ENCODE results near the gene NXPE4. TPM values are rescaled to one million over a fixed set of nuclear protein-coding genes. Genes with fewer than 3 reads are reported as not detected.
"Not testable (repeated sequence)": the region's sequence is repeated elsewhere in the genome, so short reads cannot be mapped to it uniquely, and the experiment has no call there.

NXPE4 gene
- total RNA-seq, 3 donors from 2014 or later (not counting 1 experiment from before 2014, with no cell fraction given) = not detected

DNA sequence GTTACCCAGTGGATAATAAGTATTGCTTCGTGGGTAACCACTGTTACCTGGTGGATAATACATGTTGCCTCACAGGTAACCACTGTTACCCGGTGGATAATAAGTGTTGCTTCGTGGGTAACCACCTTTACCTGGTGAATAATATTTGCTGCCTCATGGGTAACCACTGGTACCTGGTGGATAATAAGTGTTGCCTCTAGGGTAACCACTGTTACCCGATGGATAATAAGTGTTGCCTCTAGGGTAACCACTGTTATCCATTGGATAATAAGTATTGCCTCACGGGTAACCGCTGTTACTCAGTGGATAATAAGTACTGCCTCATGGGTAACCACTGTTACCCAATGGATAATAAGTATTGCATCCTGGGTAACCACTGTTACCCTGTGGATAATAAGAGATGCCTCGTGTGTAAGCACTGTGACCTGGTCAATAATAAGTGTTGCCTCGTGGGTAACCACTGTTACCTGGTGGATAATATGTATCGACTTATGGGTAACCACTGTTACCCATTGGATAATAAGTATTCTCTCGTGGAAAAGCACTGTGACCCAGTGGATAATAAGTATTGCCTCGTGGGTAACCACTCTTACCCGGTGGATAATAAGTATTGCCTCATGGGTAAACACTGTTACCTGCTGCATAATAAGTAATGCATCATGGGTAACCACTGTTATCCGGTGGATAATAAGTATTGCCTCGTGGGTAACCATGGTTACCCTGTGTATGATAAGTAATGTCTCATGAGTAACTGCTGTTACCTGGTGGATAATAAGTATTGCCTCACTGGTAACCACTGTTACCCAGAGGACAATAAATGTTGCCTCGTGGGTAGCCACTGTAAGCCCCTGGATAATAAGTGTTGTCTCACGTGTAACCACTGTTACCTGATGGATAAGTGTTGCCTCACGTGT lies 20.1 kb upstream of the NXPE4 start:
- Histone ChIP-seq H3K9me3 (ENCODE audit: control insufficient read depth, insufficient read depth, low read length) (peaks cover 6% of the 10 kb centered on the region), H3K4me1 (ENCODE audit: control insufficient read depth, insufficient read depth, low read length) (no peaks in the 10 kb centered on the region), H3K36me3 (ENCODE audit: control insufficient read depth, insufficient read depth, low read length) (no peaks in the 10 kb centered on the region), H3K27me3 (ENCODE audit: control insufficient read depth, insufficient read depth, low read length) (no peaks in the 10 kb centered on the region), H3K27ac (ENCODE audit: low read length) (no peak overlapping the region), H3K4me3 (ENCODE audit: low read length) (no peak overlapping the region)
- DNase-seq (no peak), ATAC-seq (no peak)
- intact Hi-C loops (cut with micrococcal nuclease) = no loop called here
- H3K27me3 Mint-ChIP-seq (ENCODE audit: low read depth in 2 of 2) = no peaks in the 10 kb centered on the region
- H3K27ac Mint-ChIP-seq = no peak overlapping the region
- 89% methylated on average over 17 of the region's 17 CpGs for WGBS (ENCODE audit: insufficient coverage)
- H3K36me3 Mint-ChIP-seq = no peaks in the 10 kb centered on the region
- no peak overlapping the region for H3K4me3 Mint-ChIP-seq
- no peaks in the 10 kb centered on the region for H3K4me1 Mint-ChIP-seq
- no peaks in the 10 kb centered on the region for H3K9me3 Mint-ChIP-seq
- no peak for TF ChIP-seq CTCF (IDR thresholded peaks at IDR 0.05)

- 91% methylated on average over 11 of the region's 11 CpGs for WGBS (ENCODE audit: insufficient coverage)
- no peak overlapping the region for H3K4me3 ChIP-seq (ENCODE audit: low read length)
- Mint-ChIP-seq H3K4me1 (no peaks in the 10 kb centered on the region), H3K36me3 (no peaks in the 10 kb centered on the region), H3K4me3 (no peak overlapping the region), H3K27ac (no peak overlapping the region), H3K9me3 (no peaks in the 10 kb centered on the region), H3K27me3 (ENCODE audit: low read depth in 2 of 2) (no peaks in the 10 kb centered on the region)
- peaks cover under 1% of the 10 kb centered on the region for H3K9me3 ChIP-seq (ENCODE audit: control insufficient read depth, insufficient read depth, low read length)
- intact Hi-C loops (cut with micrococcal nuclease) = no loop called here
- H3K27me3 ChIP-seq (ENCODE audit: control insufficient read depth, insufficient read depth, low read length) = no peaks in the 10 kb centered on the region
- ATAC-seq (no peak), DNase-seq (no peak)
- no peak overlapping the region for H3K27ac ChIP-seq (ENCODE audit: low read length)
- H3K36me3 ChIP-seq (ENCODE audit: control insufficient read depth, insufficient read depth, low read length) = no peaks in the 10 kb centered on the region
- no peak for TF ChIP-seq CTCF (IDR thresholded peaks at IDR 0.05)
- H3K4me1 ChIP-seq (ENCODE audit: control insufficient read depth, insufficient read depth, low read length) = no peaks in the 10 kb centered on the region
These were observed 18.6 kb upstream of the NXPE4 start for GRCh38 chr11:114614127-114614720.

DNA sequence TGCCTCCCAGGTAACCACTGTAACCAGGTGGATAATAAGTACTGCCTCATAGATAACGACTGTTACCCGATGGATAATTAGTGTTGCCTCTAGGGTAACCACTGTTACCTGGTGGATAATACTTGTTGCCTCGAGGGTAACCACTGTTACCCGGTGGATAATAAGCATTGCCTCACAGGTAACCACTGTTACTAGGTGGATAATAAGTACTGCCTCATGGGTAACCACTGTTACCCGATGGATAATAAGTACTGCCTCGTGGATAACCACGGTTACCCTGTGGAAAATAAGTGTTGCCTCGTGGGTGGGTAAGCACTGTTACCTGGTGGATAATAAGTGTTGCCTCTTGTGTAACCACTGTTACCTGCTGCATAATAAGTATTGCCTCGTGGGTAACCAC lies 17.5 kb upstream of the NXPE4 start:
- WGBS (ENCODE audit: insufficient coverage) = 96% methylated on average over 9 of the region's 9 CpGs
- intact Hi-C loops (cut with micrococcal nuclease); ATAC-seq: not testable (repeated sequence)

DNA sequence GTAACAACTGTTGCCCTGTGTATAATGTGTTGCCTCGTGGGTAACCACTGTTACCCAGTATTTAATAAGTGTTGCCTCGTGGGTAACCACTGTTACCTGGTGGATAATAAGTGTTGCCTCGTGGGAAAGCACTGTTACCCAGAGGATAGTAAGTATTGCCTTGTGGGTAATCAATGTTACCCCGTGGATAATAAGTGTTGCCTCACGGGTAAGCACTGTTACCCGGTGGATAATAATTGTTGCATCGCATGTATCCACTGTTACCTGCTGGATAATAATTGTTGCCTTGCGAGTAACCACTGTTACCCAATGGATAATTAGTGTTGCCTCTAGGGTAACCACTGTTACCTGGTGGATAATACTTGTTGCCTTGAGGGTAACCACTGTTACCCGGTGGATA lies 17.1 kb upstream of the NXPE4 start:
- Histone ChIP-seq H3K4me3 (ENCODE audit: low read length) (no peak overlapping the region), H3K27ac (ENCODE audit: low read length) (no peak overlapping the region), H3K4me1 (ENCODE audit: control insufficient read depth, insufficient read depth, low read length) (no peaks in the 10 kb centered on the region), H3K9me3 (ENCODE audit: control insufficient read depth, insufficient read depth, low read length) (peaks cover 3% of the 10 kb centered on the region), H3K27me3 (ENCODE audit: control insufficient read depth, insufficient read depth, low read length) (no peaks in the 10 kb centered on the region), H3K36me3 (ENCODE audit: control insufficient read depth, insufficient read depth, low read length) (no peaks in the 10 kb centered on the region)
- Mint-ChIP-seq H3K4me1 (no peaks in the 10 kb centered on the region), H3K4me3 (no peak overlapping the region), H3K9me3 (no peaks in the 10 kb centered on the region), H3K36me3 (no peaks in the 10 kb centered on the region), H3K27ac (no peak overlapping the region), H3K27me3 (ENCODE audit: low read depth in 2 of 2) (no peaks in the 10 kb centered on the region)
- ATAC-seq = no peak
- DNase-seq = no peak
- 94% methylated on average over 9 of the region's 9 CpGs for WGBS (ENCODE audit: insufficient coverage)
- no peak for TF ChIP-seq CTCF (IDR thresholded peaks at IDR 0.05)
- intact Hi-C loops (cut with micrococcal nuclease) = no loop called here

More for the DNA sequence above, 17.5 kb upstream of the NXPE4 start:
- not testable (repeated sequence) for H3K4me1 ChIP-seq (ENCODE audit: control insufficient read depth, insufficient read depth, low read length); DNase-seq; H3K27ac Mint-ChIP-seq; H3K27me3 ChIP-seq (ENCODE audit: control insufficient read depth, insufficient read depth, low read length); H3K27ac ChIP-seq (ENCODE audit: low read length); H3K4me3 ChIP-seq (ENCODE audit: low read length); H3K4me3 Mint-ChIP-seq; H3K9me3 ChIP-seq (ENCODE audit: control insufficient read depth, insufficient read depth, low read length); H3K27me3 Mint-ChIP-seq (ENCODE audit: low read depth in 2 of 2); H3K36me3 ChIP-seq (ENCODE audit: control insufficient read depth, insufficient read depth, low read length); H3K4me1 Mint-ChIP-seq; H3K36me3 Mint-ChIP-seq; H3K9me3 Mint-ChIP-seq

GRCh38 chr11:114612199-114612598 lies 16.6 kb upstream of the NXPE4 start:
- H3K9me3 ChIP-seq (ENCODE audit: control insufficient read depth, insufficient read depth, low read length); H3K9me3 Mint-ChIP-seq; H3K27me3 Mint-ChIP-seq (ENCODE audit: low read depth in 2 of 2); ATAC-seq; H3K4me3 Mint-ChIP-seq; H3K27ac Mint-ChIP-seq; H3K4me3 ChIP-seq (ENCODE audit: low read length); H3K36me3 Mint-ChIP-seq; H3K4me1 ChIP-seq (ENCODE audit: control insufficient read depth, insufficient read depth, low read length); H3K4me1 Mint-ChIP-seq; intact Hi-C loops (cut with micrococcal nuclease); H3K36me3 ChIP-seq (ENCODE audit: control insufficient read depth, insufficient read depth, low read length); H3K27ac ChIP-seq (ENCODE audit: low read length); DNase-seq; H3K27me3 ChIP-seq (ENCODE audit: control insufficient read depth, insufficient read depth, low read length): not testable (repeated sequence)
- WGBS (ENCODE audit: insufficient coverage) = 91% methylated on average over 9 of the region's 9 CpGs

Measured in natural killer cell (primary cell).